HepG2 (cell line): ENCODE results near the gene ANKRD11. TPM values are rescaled to one million over a fixed set of nuclear protein-coding genes. Genes with fewer than 3 reads are reported as not detected.
A peak's percentile ranks its signal among the peaks of the same experiment; 100 is the strongest.
"Not testable (repeated sequence)": the region's sequence is repeated elsewhere in the genome, so short reads cannot be mapped to it uniquely, and the experiment has no call there.

ENCODE experiments used
- ATAC-seq: fragments of 200-7000 bp; cut with Tn5 transposase; 3 replicates; pipeline ENCODE4 v1.9.1; 2020; ENCODE audit warnings: mild to moderate bottlenecking, moderate library complexity
- BruUV-seq: library from RNA; stranded (reverse); fragments of 400-500 nt; replicated peaks from 2 replicates; lab custom pipeline; 2021; lab: Mats Ljungman, UMichigan
- CTCF ChIA-PET: fragments of 300-600 bp; formaldehyde crosslinking; extraction: SDS; loops from one replicate; lab custom pipeline; 2021; ENCODE audit warnings: low total read pairs, inconsistent platforms, low intra/inter-chr PET ratio; lab: Yijun Ruan, JAX
- POLR2A ChIA-PET: fragments of 350-600 bp; sonication (Branson Sonifier 250); formaldehyde crosslinking; loops from one replicate; lab custom pipeline; 2020; ENCODE audit warnings: antibody characterized with exemption, inconsistent platforms; lab: Yijun Ruan, JAX
- DNase-seq: peaks from one replicate; pipeline ENCODE4 v3.0.0-alpha.2; 2015; ENCODE audit warnings: low spot score
- FAIRE-seq: peaks from 3 replicates; lab custom pipeline; 2011; peaks lifted over from hg19 to GRCh38; lab: Jason Lieb, UNC
- H2AFZ ChIP-seq: one replicate; pipeline ENCODE4 v1.6.1; 2011; ENCODE audit warnings: low read length, inconsistent platforms
- H3K27ac ChIP-seq: fragments of 300-600 bp; 3 replicates; pipeline ENCODE4 v1.8.0; 2011; ENCODE audit warnings: mixed run types, mild to moderate bottlenecking, mixed read lengths, low read length, inconsistent platforms; ENCODE audit not compliant: insufficient read depth; ENCODE audit errors: extremely low read length
- H3K27me3 ChIP-seq, 2 experiments: fragments of 200-600 bp in 1 of 2; 2 replicates in 1 of 2; 3 replicates in 1 of 2; pipeline versions ENCODE4 v1.6.0 to v1.8.0; 2011; ENCODE audit warnings: low read length in 2 of 2, mild to moderate bottlenecking in 2 of 2, moderate library complexity in 2 of 2, inconsistent platforms in 1 of 2; ENCODE audit not compliant: insufficient read depth in 2 of 2, control insufficient read depth in 1 of 2
- H3K36me3 ChIP-seq, 2 experiments: fragments of 200-600 bp in 1 of 2; replicated peaks in 1 of 2; 2 replicates in 1 of 2; 3 replicates in 1 of 2; pipeline versions ENCODE4 v1.5.1 to v1.8.0; 2011; ENCODE audit warnings: low read length in 2 of 2, inconsistent platforms in 1 of 2; ENCODE audit not compliant: insufficient read depth in 2 of 2, control insufficient read depth in 1 of 2
- H3K4me1 ChIP-seq: 2 replicates; pipeline ENCODE4 v1.5.1; 2012; ENCODE audit warnings: low read length, inconsistent platforms; ENCODE audit not compliant: insufficient read depth
- H3K4me2 ChIP-seq: 2 replicates; pipeline ENCODE4 v1.6.0; 2011; ENCODE audit warnings: low read depth, low read length, inconsistent platforms
- H3K4me3 ChIP-seq, 3 experiments: fragments of 200-600 bp in 1 of 3; sonication (generic), shearing (Covaris generic) in 1 of 3; replicated peaks in 1 of 3; 2 replicates each; pipeline ENCODE4 v1.5.1; 2011 to 2016; ENCODE audit warnings: low read length in 3 of 3, inconsistent platforms in 2 of 3, low read depth in 2 of 3, mild to moderate bottlenecking in 2 of 3, control low read depth in 1 of 3, mixed read lengths in 1 of 3; ENCODE audit not compliant: insufficient read depth in 1 of 3
- H3K79me2 ChIP-seq: one replicate; pipeline ENCODE4 v1.6.1; 2011; ENCODE audit warnings: low read length, inconsistent platforms; ENCODE audit not compliant: insufficient read depth
- H3K9ac ChIP-seq: 2 replicates; pipeline ENCODE4 v1.6.0; 2011; ENCODE audit warnings: mild to moderate bottlenecking, low read depth, low read length, inconsistent platforms; ENCODE audit not compliant: insufficient read depth
- H3K9me3 ChIP-seq: 2 replicates; pipeline ENCODE4 v1.5.1; 2012; ENCODE audit warnings: mild to moderate bottlenecking, low read length
- H4K20me1 ChIP-seq: 2 replicates; pipeline ENCODE4 v1.6.0; 2011; ENCODE audit warnings: inconsistent platforms, mild to moderate bottlenecking, low read length, moderate library complexity; ENCODE audit not compliant: insufficient read depth
- AKAP8 ChIP-seq: sonication (generic); formaldehyde crosslinking; IDR thresholded peaks from 2 replicates; pipeline ENCODE4 v1.5.1; 2020; ENCODE audit warnings: mild to moderate bottlenecking, missing genetic modification reagents
- FOXM1 ChIP-seq: sonication (generic); formaldehyde crosslinking; IDR thresholded peaks from 2 replicates; pipeline ENCODE4 v1.5.0; 2020; ENCODE audit warnings: missing genetic modification reagents
- MAFF ChIP-seq: IDR thresholded peaks from 2 replicates; pipeline ENCODE4 v1.6.1; 2011; ENCODE audit warnings: low read depth, low read length, improper control_type of control experiment
- MAFK ChIP-seq, 2 experiments: IDR thresholded peaks in 1 of 2; conservative IDR thresholded peaks in 1 of 2; 2 replicates each; pipeline ENCODE4 v1.6.1; 2011; ENCODE audit warnings: improper control_type of control experiment in 2 of 2, low read length in 2 of 2
- NFYB ChIP-seq: sonication (generic); formaldehyde crosslinking; IDR thresholded peaks from 2 replicates; pipeline ENCODE4 v1.4.0; 2020; ENCODE audit warnings: missing genetic modification reagents
- NFYC ChIP-seq: IDR thresholded peaks from 2 replicates; pipeline ENCODE4 v1.6.1; 2016; ENCODE audit warnings: missing genetic modification reagents, missing compliant biosample characterization
- POLR2A ChIP-seq, 2 experiments: IDR thresholded peaks; 2 replicates each; pipeline ENCODE4 v1.6.1; 2011; ENCODE audit warnings: low read depth in 2 of 2, low read length in 2 of 2, mild to moderate bottlenecking in 1 of 2, moderate library complexity in 1 of 2; ENCODE audit not compliant: insufficient read depth in 1 of 2
- RBM22 ChIP-seq: fragments of 200-400 bp; formaldehyde crosslinking; optimal IDR thresholded peaks from 2 replicates; pipeline ENCODE3; 2017; ENCODE audit warnings: mild to moderate bottlenecking, low read length, moderate library complexity
- ZBTB4 ChIP-seq: sonication (generic); formaldehyde crosslinking; IDR thresholded peaks from 2 replicates; pipeline ENCODE4 v1.4.0; 2020; ENCODE audit warnings: missing genetic modification reagents, mild to moderate bottlenecking, borderline replicate concordance
- WGBS: methylation state at CpG from one replicate; pipeline ENCODE4 v1.1.6; 2017; ENCODE audit warnings: low lambda C conversion rate; 5-methylcytosine and 5-hydroxymethylcytosine counted together
- in situ Hi-C: cut with HindIII; loops from 2 replicates; pipeline ENCODE4 v1.10.0; 2017; ENCODE audit warnings: low pct_unique_long_range_greater_than_20kb; ENCODE audit not compliant: extremely low pct_ligation_motif_present
- intact Hi-C: fragments of 100-400 bp; cut with micrococcal nuclease; formaldehyde crosslinking; loops from one replicate; pipeline ENCODE4 v1.10.0; 2022; ENCODE audit not compliant: unreplicated experiment
- polyA plus RNA-seq, 8 experiments: library from polyadenylated mRNA; depleted of rRNA in 3 of 8; stranded (reverse) in 7 of 8; unstranded in 1 of 8; fragments of >200 nt; fragmentation: Illumina TruSeq in 4 of 8; extraction: Trizol in 4 of 8; gene quantifications; 2 replicates each; pipeline versions ENCODE4 v1.2.1 to v1.2.3, GENCODE V29; 2011 to 2016; ENCODE audit warnings: low read depth in 4 of 8, missing spikeins in 1 of 8, mixed read lengths in 1 of 8; ENCODE audit not compliant: insufficient read depth in 1 of 8
- total RNA-seq, 5 experiments: library from RNA; depleted of rRNA; stranded (reverse); fragments of >200 nt; fragmentation: Illumina TruSeq; extraction: Trizol; gene quantifications; 2 replicates each; pipeline ENCODE4 v1.2.3, GENCODE V29; 2016; ENCODE audit warnings: low read depth in 1 of 5
- TF ChIP-seq, protein P1 (sequence below): sonication (generic); formaldehyde crosslinking; IDR thresholded peaks from 2 replicates; pipeline ENCODE4 v1.4.0; 2020; ENCODE audit warnings: missing genetic modification reagents

Gene ANKRD11
- total and polyA plus RNA-seq, 2 of the 13 experiments (the other 11 are each of a cell fraction or from before 2014, with no cell fraction given) = 21.4 to 38.4 TPM

- H3K36me3 ChIP-seq = peaks cover 13 to 33% of the 10 kb centered on the region in 2 experiments
- ATAC-seq, H3K9ac ChIP-seq, DNase-seq, H2AFZ ChIP-seq: not testable (repeated sequence)
- TF ChIP-seq NFYB (CRISPR knock-in tag) (peak; percentile 73), MAFF (peak; percentile 82), MAFK (conservative IDR thresholded peaks at IDR 0.05 in 1 of 2, IDR thresholded peaks at IDR 0.05 in 1 of 2; ENCODE audit: low read length in 2 of 2) (peak; percentile 79 to 88), NFYC (CRISPR knock-in tag) (peak; percentile 73)
- TF ChIP-seq, all 625 proteins: peak for 4; not testable (repeated sequence) for 621
- CTCF ChIA-PET, H3K27ac ChIP-seq, intact Hi-C loops, in situ Hi-C loops, H3K27me3 ChIP-seq, BruUV-seq, H3K9me3 ChIP-seq, FAIRE-seq, H3K4me3 ChIP-seq, H3K4me2 ChIP-seq: not testable (repeated sequence)
- POLR2A ChIA-PET = interaction anchor here (1.0 kb wide), 1 partner anchor 12 kb away, joined by 4 read pairs; no protein-coding TSS in a partner anchor
- WGBS = 94% methylated on average over 5 of the region's 5 CpGs
- Histone ChIP-seq H4K20me1 (peaks cover 98% of the 10 kb centered on the region), H3K79me2 (peaks cover 98% of the 10 kb centered on the region), H3K4me1 (peaks cover 81% of the 10 kb centered on the region)
Measured at GRCh38 chr16:89435059-89435458, 55.3 kb downstream of the ANKRD11 start.

- Histone ChIP-seq H2AFZ (no peak overlapping the region), H4K20me1 (peaks cover 92% of the 10 kb centered on the region), H3K4me3 (no peak overlapping the region), H3K36me3 (peaks cover 8 to 28% of the 10 kb centered on the region in 2 experiments), H3K4me2 (no peak overlapping the region), H3K79me2 (peaks cover 92% of the 10 kb centered on the region), H3K9me3 (no peaks in the 10 kb centered on the region), H3K27ac (no peak overlapping the region), H3K4me1 (peaks cover 75% of the 10 kb centered on the region), H3K9ac (no peak overlapping the region), H3K27me3 (no peaks in the 10 kb centered on the region)
- DNase-seq (no peak), ATAC-seq (no peak), FAIRE-seq (no peak)
- WGBS = 96% methylated on average over 8 of the region's 8 CpGs
- BruUV-seq = no TSS peak
- POLR2A ChIA-PET = interaction anchor here (1.0 kb wide), 1 partner anchor 12 kb away, joined by 4 read pairs; no protein-coding TSS in a partner anchor
- in situ Hi-C loops (no loop called here), intact Hi-C loops (no loop called here)
- 0 out of 2 replicates have a peak, but pooled peaks have one; percentile 57 for TF ChIP-seq AKAP8 (CRISPR knock-in tag)
- TF ChIP-seq RBM22 = peak; percentile 74
- TF ChIP-seq, protein P1, sequence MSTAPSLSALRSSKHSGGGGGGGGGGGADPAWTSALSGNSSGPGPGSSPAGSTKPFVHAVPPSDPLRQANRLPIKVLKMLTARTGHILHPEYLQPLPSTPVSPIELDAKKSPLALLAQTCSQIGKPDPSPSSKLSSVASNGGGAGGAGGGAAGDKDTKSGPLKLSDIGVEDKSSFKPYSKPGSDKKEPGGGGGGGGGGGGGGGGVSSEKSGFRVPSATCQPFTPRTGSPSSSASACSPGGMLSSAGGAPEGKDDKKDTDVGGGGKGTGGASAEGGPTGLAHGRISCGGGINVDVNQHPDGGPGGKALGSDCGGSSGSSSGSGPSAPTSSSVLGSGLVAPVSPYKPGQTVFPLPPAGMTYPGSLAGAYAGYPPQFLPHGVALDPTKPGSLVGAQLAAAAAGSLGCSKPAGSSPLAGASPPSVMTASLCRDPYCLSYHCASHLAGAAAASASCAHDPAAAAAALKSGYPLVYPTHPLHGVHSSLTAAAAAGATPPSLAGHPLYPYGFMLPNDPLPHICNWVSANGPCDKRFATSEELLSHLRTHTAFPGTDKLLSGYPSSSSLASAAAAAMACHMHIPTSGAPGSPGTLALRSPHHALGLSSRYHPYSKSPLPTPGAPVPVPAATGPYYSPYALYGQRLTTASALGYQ = no peak
- 0 out of 4 replicates have a peak, but pooled peaks of 1 of the 2 experiments have one; percentile 15 for TF ChIP-seq POLR2A (IDR thresholded peaks at IDR 0.05; ENCODE audit: insufficient read depth in 1 of 2, low read depth in 2 of 2, low read length in 2 of 2)
- no peak for TF ChIP-seq FOXM1
- 0 out of 2 replicates have a peak, but pooled peaks have one; percentile 20 for TF ChIP-seq ZBTB4
- TF ChIP-seq, all 625 proteins: peak for 4
- CTCF ChIA-PET = no interaction called here
Measured at GRCh38 chr16:89434490-89434889, 55.9 kb downstream of the ANKRD11 start.
